Fibroblast of skin of left biceps (primary cell): ENCODE results near the gene ABCB11.

Experiments
- DNase-seq, 2 experiments: peaks; one replicate each; pipeline ENCODE4 v3.0.0-alpha.2; 2013; ENCODE audit warnings: low read depth in 2 of 2

The ABCB11 gene

GRCh38 chr2:169007941-169008340, 23.2 kb downstream of the ABCB11 start:
- no peak for DNase-seq

- DNase-seq: no peak
Measured at GRCh38 chr2:169007356-169007755, 23.8 kb downstream of the ABCB11 start.

GRCh38 chr2:169006665-169007064, 24.5 kb downstream of the ABCB11 start:
- DNase-seq: no peak

GRCh38 chr2:169005994-169006393, 25.1 kb downstream of the ABCB11 start:
- no peak for DNase-seq

- no peak for DNase-seq
Measured at GRCh38 chr2:169005080-169005598, 26.0 kb downstream of the ABCB11 start.

GRCh38 chr2:169002161-169002738, 28.9 kb downstream of the ABCB11 start:
- no peak for DNase-seq

- no peak for DNase-seq
Measured at GRCh38 chr2:169001116-169001815, 29.9 kb downstream of the ABCB11 start.

- DNase-seq: no peak
Measured at GRCh38 chr2:168999668-169000213, 31.4 kb downstream of the ABCB11 start.

- DNase-seq: no peak
Measured at GRCh38 chr2:168998609-168999211, 32.4 kb downstream of the ABCB11 start.

- DNase-seq: no peak
Measured at GRCh38 chr2:168997794-168998193, 33.3 kb downstream of the ABCB11 start.

GRCh38 chr2:168997118-168997521, 34.0 kb downstream of the ABCB11 start:
- DNase-seq: no peak

GRCh38 chr2:168995744-168996143, 35.4 kb downstream of the ABCB11 start:
- no peak for DNase-seq

- no peak for DNase-seq
Measured at GRCh38 chr2:168993538-168993937, 37.6 kb downstream of the ABCB11 start.

GRCh38 chr2:168992591-168993349, 38.4 kb downstream of the ABCB11 start:
- no peak for DNase-seq

- no peak for DNase-seq
Measured at GRCh38 chr2:168992026-168992425, 39.1 kb downstream of the ABCB11 start.

GRCh38 chr2:168988755-168989154, 42.4 kb downstream of the ABCB11 start:
- no peak for DNase-seq

- DNase-seq: no peak
Measured at GRCh38 chr2:168986398-168986943, 44.7 kb downstream of the ABCB11 start.

- no peak for DNase-seq
Measured at GRCh38 chr2:168981651-168982050, 49.5 kb downstream of the ABCB11 start.

- no peak for DNase-seq
Measured at GRCh38 chr2:168978461-168978861, 52.7 kb downstream of the ABCB11 start.

GRCh38 chr2:168977608-168978007, 53.5 kb downstream of the ABCB11 start:
- DNase-seq: no peak

- DNase-seq: no peak
Measured at GRCh38 chr2:168976034-168976654, 55.0 kb downstream of the ABCB11 start.
